IMR-90 (cell line): ENCODE results near the gene ATP6V0A4. TPM values are rescaled to one million over a fixed set of nuclear protein-coding genes. Genes with fewer than 3 reads are reported as not detected.

Experiments used
- ATAC-seq: fragments of 200-7000 bp; cut with Tn5 transposase; 2 replicates; pipeline ENCODE4 v1.9.1; 2020; ENCODE audit warnings: low read depth, mild to moderate bottlenecking, moderate library complexity
- Bru-seq: library from RNA; stranded (reverse); fragments of 400-500 nt; gene quantifications from one replicate; lab custom pipeline; 2021; lab: Mats Ljungman, UMichigan
- BruChase-seq, 2 experiments: library from RNA; stranded (reverse); fragments of 400-500 nt; gene quantifications; one replicate each; lab custom pipeline; 2021; lab: Mats Ljungman, UMichigan
- BruUV-seq: library from RNA; stranded (reverse); fragments of 400-500 nt; replicated peaks from 2 replicates; lab custom pipeline; 2021; lab: Mats Ljungman, UMichigan
- CTCF ChIA-PET: fragments of 300-600 bp; formaldehyde crosslinking; extraction: SDS; loops from one replicate; lab custom pipeline; 2021; ENCODE audit warnings: antibody characterized with exemption; lab: Yijun Ruan, JAX
- POLR2A ChIA-PET: fragments of 300-600 bp; sonication (Branson Sonifier 250); formaldehyde crosslinking; loops from one replicate; lab custom pipeline; 2022; ENCODE audit warnings: antibody characterized with exemption; ENCODE audit not compliant: unreplicated experiment; lab: Charles Lee
- DNase-seq: peaks from one replicate; pipeline ENCODE4 v3.0.0; 2013
- H2AFZ ChIP-seq: replicated peaks from 2 replicates; pipeline ENCODE3; 2013; ENCODE audit warnings: low read length, mild to moderate bottlenecking; ENCODE audit not compliant: poor library complexity
- H2AK5ac ChIP-seq: 2 replicates; pipeline ENCODE4 v1.6.1; 2013; ENCODE audit warnings: low read depth, low read length, inconsistent platforms
- H2AK9ac ChIP-seq: replicated peaks from 2 replicates; pipeline ENCODE3; 2013; ENCODE audit warnings: mild to moderate bottlenecking, low read depth, low read length, moderate library complexity; ENCODE audit not compliant: poor library complexity
- H2BK120ac ChIP-seq: 2 replicates; pipeline ENCODE4 v1.6.1; 2013; ENCODE audit warnings: low read depth, low read length, inconsistent platforms
- H2BK15ac ChIP-seq: 3 replicates; pipeline ENCODE4 v1.6.1; 2013; ENCODE audit warnings: low read depth, low read length, inconsistent platforms
- H2BK20ac ChIP-seq: 2 replicates; pipeline ENCODE4 v1.6.1; 2013; ENCODE audit warnings: low read depth, mild to moderate bottlenecking, inconsistent platforms, low read length, moderate library complexity
- H2BK5ac ChIP-seq: 2 replicates; pipeline ENCODE4 v1.6.1; 2013; ENCODE audit warnings: mild to moderate bottlenecking, low read depth, low read length, inconsistent platforms; ENCODE audit not compliant: poor library complexity, severe bottlenecking
- H3K14ac ChIP-seq: replicated peaks from 2 replicates; pipeline ENCODE4 v1.6.1; 2013; ENCODE audit warnings: low read depth, low read length, inconsistent platforms
- H3K18ac ChIP-seq: 2 replicates; pipeline ENCODE4 v1.6.1; 2013; ENCODE audit warnings: low read depth, low read length, control low read depth
- H3K23ac ChIP-seq: 2 replicates; pipeline ENCODE4 v1.6.1; 2013; ENCODE audit warnings: low read depth, low read length, inconsistent platforms
- H3K27ac ChIP-seq: 2 replicates; pipeline ENCODE4 v1.5.1; 2013; ENCODE audit warnings: mild to moderate bottlenecking, control low read depth, low read length; ENCODE audit not compliant: insufficient read depth
- H3K27me3 ChIP-seq: 2 replicates; pipeline ENCODE4 v1.6.1; 2013; ENCODE audit warnings: low read length; ENCODE audit not compliant: control insufficient read depth, insufficient read depth
- H3K36me3 ChIP-seq: 2 replicates; pipeline ENCODE4 v1.6.1; 2013; ENCODE audit warnings: low read length, mixed read lengths; ENCODE audit not compliant: control insufficient read depth, insufficient read depth
- H3K4ac ChIP-seq: 2 replicates; pipeline ENCODE4 v1.6.1; 2013; ENCODE audit warnings: low read depth, low read length, inconsistent platforms
- H3K4me1 ChIP-seq: 2 replicates; pipeline ENCODE4 v1.6.1; 2013; ENCODE audit warnings: low read length, mixed read lengths; ENCODE audit not compliant: control insufficient read depth, insufficient read depth
- H3K4me2 ChIP-seq: 2 replicates; pipeline ENCODE4 v1.6.1; 2013; ENCODE audit warnings: low read depth, mild to moderate bottlenecking, control low read depth, low read length, moderate library complexity
- H3K4me3 ChIP-seq: 2 replicates; pipeline ENCODE4 v1.5.1; 2013; ENCODE audit warnings: low read depth, mild to moderate bottlenecking, control low read depth, low read length, moderate library complexity; ENCODE audit not compliant: insufficient read depth
- H3K56ac ChIP-seq: 2 replicates; pipeline ENCODE4 v1.6.1; 2013; ENCODE audit warnings: low read length, inconsistent platforms; ENCODE audit not compliant: insufficient read depth; ENCODE audit errors: extremely low read depth
- H3K79me1 ChIP-seq, 2 experiments: 2 replicates each; pipeline ENCODE4 v1.6.1; 2013; ENCODE audit warnings: low read length in 2 of 2, inconsistent platforms in 1 of 2, low read depth in 1 of 2
- H3K9ac ChIP-seq: 2 replicates; pipeline ENCODE4 v1.6.1; 2013; ENCODE audit warnings: low read depth, low read length, control low read depth
- H3K9me1 ChIP-seq: 2 replicates; pipeline ENCODE4 v1.6.1; 2013; ENCODE audit warnings: low read length, inconsistent platforms; ENCODE audit not compliant: insufficient read depth
- H3K9me3 ChIP-seq: 2 replicates; pipeline ENCODE4 v1.6.1; 2013; ENCODE audit warnings: low read length; ENCODE audit not compliant: control insufficient read depth, insufficient read depth
- H4K20me1 ChIP-seq: 2 replicates; pipeline ENCODE4 v1.6.1; 2013; ENCODE audit warnings: low read length, inconsistent platforms; ENCODE audit not compliant: insufficient read depth
- H4K5ac ChIP-seq: 2 replicates; pipeline ENCODE4 v1.6.1; 2013; ENCODE audit warnings: mild to moderate bottlenecking, low read depth, low read length, control low read depth
- H4K8ac ChIP-seq, 2 experiments: 2 replicates each; pipeline ENCODE4 v1.6.1; 2013; ENCODE audit warnings: low read depth in 2 of 2, low read length in 2 of 2, control low read depth in 1 of 2, inconsistent platforms in 1 of 2
- H4K91ac ChIP-seq: 2 replicates; pipeline ENCODE4 v1.6.1; 2013; ENCODE audit warnings: low read depth, low read length, inconsistent platforms; ENCODE audit not compliant: insufficient read depth
- BHLHE40 ChIP-seq: fragments of 150-350 bp; IDR thresholded peaks from 2 replicates; pipeline ENCODE4 v1.6.1; 2016; ENCODE audit warnings: mild to moderate bottlenecking, low read depth, low read length
- CEBPB ChIP-seq: IDR thresholded peaks from 2 replicates; pipeline ENCODE4 v1.6.1; 2012; ENCODE audit warnings: low read depth, low read length, improper control_type of control experiment
- CHD1 ChIP-seq: IDR thresholded peaks from 2 replicates; pipeline ENCODE4 v1.6.1; 2012; ENCODE audit warnings: low read depth, low read length, improper control_type of control experiment
- FOS ChIP-seq: fragments of 150-350 bp; IDR thresholded peaks from 2 replicates; pipeline ENCODE4 v1.6.1; 2016; ENCODE audit warnings: low read depth, low read length
- MAFK ChIP-seq: IDR thresholded peaks from 2 replicates; pipeline ENCODE4 v1.6.1; 2012; ENCODE audit warnings: low read depth, low read length, improper control_type of control experiment
- MAZ ChIP-seq: IDR thresholded peaks from 2 replicates; pipeline ENCODE4 v1.6.1; 2012; ENCODE audit warnings: low read depth, mild to moderate bottlenecking, low read length, improper control_type of control experiment, moderate library complexity, borderline replicate concordance
- MXI1 ChIP-seq: IDR thresholded peaks from 2 replicates; pipeline ENCODE4 v1.6.1; 2012; ENCODE audit warnings: low read depth, mild to moderate bottlenecking, low read length, moderate library complexity, borderline replicate concordance
- NFE2L2 ChIP-seq: fragments of 150-350 bp; IDR thresholded peaks from 2 replicates; pipeline ENCODE4 v1.6.1; 2016; ENCODE audit warnings: low read depth, mild to moderate bottlenecking, low read length
- POLR2A ChIP-seq: IDR thresholded peaks from 2 replicates; pipeline ENCODE4 v1.6.1; 2012; ENCODE audit warnings: mild to moderate bottlenecking, low read depth, low read length
- RAD21 ChIP-seq: IDR thresholded peaks from 2 replicates; pipeline ENCODE4 v1.6.1; 2012; ENCODE audit warnings: low read length, improper control_type of control experiment
- RCOR1 ChIP-seq: IDR thresholded peaks from 2 replicates; pipeline ENCODE4 v1.6.1; 2012; ENCODE audit warnings: mild to moderate bottlenecking, low read length, improper control_type of control experiment; ENCODE audit not compliant: insufficient replicate concordance
- WGBS, 2 experiments: methylation state at CpG; one replicate each; pipeline versions ENCODE4 v1.1.5 to v1.1.7; 2013; ENCODE audit warnings: missing lambda C conversion rate in 2 of 2; ENCODE audit not compliant: insufficient read length in 1 of 2; ENCODE audit errors: extremely low coverage in 2 of 2; 5-methylcytosine and 5-hydroxymethylcytosine counted together
- dilution Hi-C: fragments of 300-500 bp; cut with HindIII; formaldehyde crosslinking; loops from one replicate; pipeline ENCODE4 v1.14.3; 2018; ENCODE audit warnings: low sequenced_read_pairs; ENCODE audit not compliant: unreplicated experiment
- in situ Hi-C: fragments of 300-500 bp; cut with MboI; formaldehyde crosslinking; loops from 3 replicates; pipeline ENCODE4 v1.14.3; 2019; ENCODE audit warnings: low sequenced_read_pairs, inconsistent platforms, mixed read lengths
- intact Hi-C: fragments of 100-400 bp; cut with micrococcal nuclease; formaldehyde crosslinking; loops from 2 replicates; pipeline ENCODE4 v1.10.0; 2022
- long read RNA-seq: library from polyadenylated mRNA; unstranded; transcript quantifications from one replicate; pipeline ENCODE4 v2.0.0, GENCODE V29; 2021; ENCODE audit not compliant: unreplicated experiment
- polyA plus RNA-seq, 3 experiments: library from polyadenylated mRNA; depleted of rRNA; stranded (reverse); fragments of >200 nt; gene quantifications; 2 replicates each; pipeline ENCODE4 v1.2.3, GENCODE V29; 2012; ENCODE audit warnings: low replicate concordance in 1 of 3
- total RNA-seq: library from RNA; depleted of rRNA; stranded (reverse); fragments of >200 nt; gene quantifications from 2 replicates; pipeline ENCODE4 v1.2.3, GENCODE V29; 2012; rRNA removed
- TF ChIP-seq, protein P1 (sequence below): conservative IDR thresholded peaks from 2 replicates; pipeline ENCODE4 v1.5.1; 2012; ENCODE audit warnings: mild to moderate bottlenecking, low read depth, low read length, improper control_type of control experiment
- TF ChIP-seq, protein P2 (sequence below): fragments of 150-350 bp; IDR thresholded peaks from 2 replicates; pipeline ENCODE4 v1.6.1; 2016; ENCODE audit warnings: low read depth, mild to moderate bottlenecking, low read length, moderate library complexity, borderline replicate concordance
- TF ChIP-seq, protein P3 (sequence below): fragments of 150-350 bp; IDR thresholded peaks from 2 replicates; pipeline ENCODE4 v1.6.1; 2017; ENCODE audit warnings: mild to moderate bottlenecking, antibody characterized with exemption, low read length, low read depth

ATP6V0A4 gene
- total RNA-seq (under 0.01 and 0.18 TPM in 2 replicates), polyA plus RNA-seq (2012; rRNA removed) (0.05 TPM in 1 of 2 replicates, not detected in the other), Bru-seq, nascent RNA (percentile 4 among the genes with signal in this experiment), BruChase-seq, experiment 1, labeled RNA remaining after a 6-hour chase (percentile 6 among the genes with signal in this experiment), BruChase-seq, experiment 2, labeled RNA remaining after a 2-hour chase (percentile 3 among the genes with signal in this experiment)
- polyA plus RNA-seq (2012; cell fraction: cytosol; rRNA removed): 0.03 and 0.06 TPM in 2 replicates
- 0.03 and 0.06 TPM in 2 replicates for polyA plus RNA-seq (2012; cell fraction: nucleus; rRNA removed; ENCODE audit: low replicate concordance)
- long read RNA-seq: 0 reads

DNA sequence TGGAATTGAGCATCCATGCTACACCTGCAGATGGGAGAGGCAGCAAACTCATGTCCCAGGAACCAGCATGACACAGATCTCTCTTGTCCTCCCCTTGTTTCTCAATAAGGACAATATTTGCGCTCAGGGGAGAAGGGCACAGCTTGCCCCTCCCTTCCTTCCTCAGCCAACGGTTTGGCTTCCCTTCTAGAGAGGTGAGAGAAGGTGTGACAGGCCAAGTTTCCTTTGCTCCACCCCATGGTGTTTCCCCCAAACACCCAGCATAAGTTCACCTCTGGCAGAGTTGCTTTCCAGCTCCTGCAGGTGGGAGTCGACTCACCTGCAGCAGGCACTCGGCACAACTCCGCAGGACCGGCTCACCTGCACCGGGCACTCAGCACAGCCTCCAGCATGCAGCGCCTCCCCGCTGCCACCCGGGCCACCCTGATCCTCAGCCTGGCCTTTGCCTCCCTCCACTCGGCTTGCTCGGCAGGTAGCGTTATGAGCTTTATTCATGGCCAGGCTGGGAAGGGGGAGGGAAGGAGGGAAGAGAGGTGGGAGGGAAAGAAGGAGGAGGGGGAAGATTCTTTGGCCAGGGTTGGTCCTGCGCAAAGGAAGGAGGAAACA lies at the start of gene ATP6V0A4, which contains the start of gene TMEM213:
Gene ATP6V0A4 (minus strand): TSS at position 482 of the 606 bp plus-strand sequence. CDS start 26,949 bp downstream, outside the sequence.
Gene TMEM213 (plus strand): TSS at position 280 of the 606 bp plus-strand sequence. CDS start 111 bp downstream, at position 391.
- Histone ChIP-seq H2BK15ac (no peak within 1 kb of the TSS), H3K18ac (no peak within 1 kb of the TSS), H3K4me3 (no peak within 1 kb of the TSS), H3K14ac (no peak within 1 kb of the TSS), H2AK9ac (no peak within 1 kb of the TSS), H3K9me3 (no peaks in the 10 kb centered on the region), H3K9me1 (no peaks in the 10 kb centered on the region; the same call in 1 of the 2 replicates), H4K91ac (no peak within 1 kb of the TSS), H3K4me1 (no peaks in the 10 kb centered on the region), H3K56ac (no peak within 1 kb of the TSS), H3K23ac (no peak within 1 kb of the TSS), H4K5ac (no peak within 1 kb of the TSS), H3K79me1 (no peaks in the 10 kb centered on the region), H2AFZ (no peak within 1 kb of the TSS), H2BK120ac (no peak within 1 kb of the TSS), H2BK5ac (no peak within 1 kb of the TSS), H3K9ac (no peak within 1 kb of the TSS), H3K4ac (no peak within 1 kb of the TSS), H4K20me1 (no peaks in the 10 kb centered on the region), H3K4me2 (no peak within 1 kb of the TSS), H3K27me3 (no peaks in the 10 kb centered on the region), H3K36me3 (no peaks in the 10 kb centered on the region), H2AK5ac (no peak within 1 kb of the TSS), H4K8ac (no peak within 1 kb of the TSS), H3K27ac (no peak within 1 kb of the TSS), H2BK20ac (no peak within 1 kb of the TSS)
- in situ Hi-C loops (no loop called here), dilution Hi-C loops (no loop called here), intact Hi-C loops (no loop called here)
- POLR2A ChIA-PET: no interaction called here
- 11% methylated on average over 8 of the region's 14 CpGs; no CpG with 5 or more reads in 1 of the 2 experiments for WGBS, 2 experiments
- no peak for DNase-seq
- BruUV-seq: no TSS peak
- CTCF ChIA-PET: no interaction called here
- ATAC-seq: no peak
- TF ChIP-seq RCOR1: no peak
- TF ChIP-seq, protein P1, sequence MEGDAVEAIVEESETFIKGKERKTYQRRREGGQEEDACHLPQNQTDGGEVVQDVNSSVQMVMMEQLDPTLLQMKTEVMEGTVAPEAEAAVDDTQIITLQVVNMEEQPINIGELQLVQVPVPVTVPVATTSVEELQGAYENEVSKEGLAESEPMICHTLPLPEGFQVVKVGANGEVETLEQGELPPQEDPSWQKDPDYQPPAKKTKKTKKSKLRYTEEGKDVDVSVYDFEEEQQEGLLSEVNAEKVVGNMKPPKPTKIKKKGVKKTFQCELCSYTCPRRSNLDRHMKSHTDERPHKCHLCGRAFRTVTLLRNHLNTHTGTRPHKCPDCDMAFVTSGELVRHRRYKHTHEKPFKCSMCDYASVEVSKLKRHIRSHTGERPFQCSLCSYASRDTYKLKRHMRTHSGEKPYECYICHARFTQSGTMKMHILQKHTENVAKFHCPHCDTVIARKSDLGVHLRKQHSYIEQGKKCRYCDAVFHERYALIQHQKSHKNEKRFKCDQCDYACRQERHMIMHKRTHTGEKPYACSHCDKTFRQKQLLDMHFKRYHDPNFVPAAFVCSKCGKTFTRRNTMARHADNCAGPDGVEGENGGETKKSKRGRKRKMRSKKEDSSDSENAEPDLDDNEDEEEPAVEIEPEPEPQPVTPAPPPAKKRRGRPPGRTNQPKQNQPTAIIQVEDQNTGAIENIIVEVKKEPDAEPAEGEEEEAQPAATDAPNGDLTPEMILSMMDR: no peak
- TF ChIP-seq, protein P2, sequence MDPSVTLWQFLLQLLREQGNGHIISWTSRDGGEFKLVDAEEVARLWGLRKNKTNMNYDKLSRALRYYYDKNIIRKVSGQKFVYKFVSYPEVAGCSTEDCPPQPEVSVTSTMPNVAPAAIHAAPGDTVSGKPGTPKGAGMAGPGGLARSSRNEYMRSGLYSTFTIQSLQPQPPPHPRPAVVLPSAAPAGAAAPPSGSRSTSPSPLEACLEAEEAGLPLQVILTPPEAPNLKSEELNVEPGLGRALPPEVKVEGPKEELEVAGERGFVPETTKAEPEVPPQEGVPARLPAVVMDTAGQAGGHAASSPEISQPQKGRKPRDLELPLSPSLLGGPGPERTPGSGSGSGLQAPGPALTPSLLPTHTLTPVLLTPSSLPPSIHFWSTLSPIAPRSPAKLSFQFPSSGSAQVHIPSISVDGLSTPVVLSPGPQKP: no peak
- no peak for TF ChIP-seq MAZ
- no peak for TF ChIP-seq CHD1
- TF ChIP-seq BHLHE40: no peak
- no peak for TF ChIP-seq MAFK
- no peak for TF ChIP-seq RAD21
- no peak for TF ChIP-seq FOS
- TF ChIP-seq, protein P3, sequence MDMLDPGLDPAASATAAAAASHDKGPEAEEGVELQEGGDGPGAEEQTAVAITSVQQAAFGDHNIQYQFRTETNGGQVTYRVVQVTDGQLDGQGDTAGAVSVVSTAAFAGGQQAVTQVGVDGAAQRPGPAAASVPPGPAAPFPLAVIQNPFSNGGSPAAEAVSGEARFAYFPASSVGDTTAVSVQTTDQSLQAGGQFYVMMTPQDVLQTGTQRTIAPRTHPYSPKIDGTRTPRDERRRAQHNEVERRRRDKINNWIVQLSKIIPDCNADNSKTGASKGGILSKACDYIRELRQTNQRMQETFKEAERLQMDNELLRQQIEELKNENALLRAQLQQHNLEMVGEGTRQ: no peak
- no peak for TF ChIP-seq CEBPB
- no peak for TF ChIP-seq NFE2L2
- no peak for TF ChIP-seq MXI1
- no peak for TF ChIP-seq POLR2A
